Activated CD8-positive, alpha-beta memory T cell treated with anti-CD3 and anti-CD28 coated beads, Interleukin-2, amount 50 U/mL, for 4 hours (primary cell): ENCODE measurements around the gene ATIC.

Experiments
- DNase-seq: peaks from one replicate; pipeline ENCODE4 v3.0.0-alpha.2; 2020

The ATIC gene

GRCh38 chr2:215361876-215362561 is 50.2 kb downstream of the ATIC start:
- DNase-seq, result no peak

DNA sequence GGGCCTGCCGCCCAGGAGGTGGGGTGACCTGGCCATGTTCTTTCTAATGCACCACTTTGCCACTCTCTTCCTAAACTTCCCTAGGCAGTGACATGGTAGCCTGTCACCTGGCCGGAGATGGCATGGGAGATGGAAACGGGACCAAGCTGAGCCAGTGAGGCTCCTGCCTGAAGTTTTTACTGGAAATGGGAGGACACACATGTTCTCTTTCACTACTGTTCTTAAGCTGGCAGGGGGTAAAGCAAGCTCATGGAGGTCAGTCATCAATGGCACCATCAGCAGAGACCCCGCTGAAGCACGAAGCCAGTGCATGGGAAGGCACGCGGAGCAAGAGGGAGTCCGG is 50.7 kb downstream of the ATIC start:
- DNase-seq, result no peak

GRCh38 chr2:215363039-215363438 is 51.2 kb downstream of the ATIC start:
- no peak for DNase-seq

- DNase-seq, result no peak
Observed at GRCh38 chr2:215363461-215364156, 51.8 kb downstream of the ATIC start.

GRCh38 chr2:215364157-215365155 is 52.6 kb downstream of the ATIC start:
- no peak for DNase-seq

GRCh38 chr2:215365184-215365658 is 53.4 kb downstream of the ATIC start:
- no peak for DNase-seq

DNA sequence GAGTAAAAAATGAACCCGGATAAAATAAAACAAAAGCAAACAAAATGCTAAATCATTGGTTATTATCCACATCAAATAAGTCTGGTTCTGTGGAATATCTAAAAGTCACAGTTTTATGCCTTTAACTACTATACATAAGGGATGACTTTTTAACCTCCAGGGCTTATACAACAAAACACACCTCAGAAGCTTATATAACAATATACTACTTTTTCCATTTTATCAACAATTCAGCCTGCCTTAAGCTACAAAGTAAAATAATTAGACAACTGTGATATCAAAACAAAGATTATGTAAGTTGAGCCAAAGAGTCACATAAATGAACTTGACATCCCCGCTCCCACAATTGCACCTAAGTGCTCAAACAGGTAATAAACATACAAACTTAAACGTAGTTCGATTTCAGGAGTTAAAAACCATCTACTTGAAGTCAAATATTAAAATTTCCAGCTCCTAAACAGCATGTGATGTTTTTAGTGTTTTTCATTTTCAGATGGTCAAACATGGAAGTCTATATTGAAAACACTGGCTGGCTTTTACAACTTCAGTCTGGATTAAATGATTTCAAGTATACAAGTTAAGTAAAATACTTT is 54.7 kb downstream of the ATIC start:
- no peak for DNase-seq

DNA sequence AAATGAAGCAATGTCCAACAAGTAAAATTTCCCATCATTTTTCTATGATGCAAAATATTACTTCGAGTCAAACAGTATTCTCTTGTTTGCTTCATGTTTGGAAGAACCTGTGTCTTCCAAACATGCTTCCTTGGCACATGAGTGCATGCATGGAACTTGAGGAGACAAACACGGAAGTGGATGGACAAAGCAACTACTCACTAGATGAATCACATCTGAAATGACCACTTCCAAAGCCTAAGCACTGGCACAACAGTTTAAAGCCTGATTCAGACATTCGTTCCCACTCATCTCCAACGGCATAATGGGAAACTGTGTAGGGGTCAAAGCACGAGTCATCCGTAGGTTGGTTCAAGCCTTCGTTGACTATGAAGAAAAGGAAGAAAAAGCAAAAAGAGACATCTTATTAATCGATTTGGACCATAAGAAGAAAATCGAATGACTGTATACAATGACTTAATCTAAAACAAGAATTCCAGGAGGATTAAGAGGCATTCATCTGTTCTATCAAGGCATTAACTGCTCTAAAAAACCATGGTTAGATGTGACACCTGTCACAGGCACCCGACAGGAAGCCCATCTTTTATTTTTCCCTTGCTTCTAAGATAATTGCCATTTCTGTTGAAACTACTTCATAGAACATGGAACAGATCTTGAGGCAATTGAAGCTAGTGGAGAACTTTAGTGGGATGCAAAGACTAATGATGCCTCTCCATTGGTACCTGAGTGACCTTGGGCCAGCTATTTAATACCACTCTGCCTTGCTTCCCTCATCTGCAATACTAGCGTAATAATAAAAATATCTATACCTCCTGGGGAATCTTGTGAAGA is 56.0 kb downstream of the ATIC start:
- no peak for DNase-seq

DNA sequence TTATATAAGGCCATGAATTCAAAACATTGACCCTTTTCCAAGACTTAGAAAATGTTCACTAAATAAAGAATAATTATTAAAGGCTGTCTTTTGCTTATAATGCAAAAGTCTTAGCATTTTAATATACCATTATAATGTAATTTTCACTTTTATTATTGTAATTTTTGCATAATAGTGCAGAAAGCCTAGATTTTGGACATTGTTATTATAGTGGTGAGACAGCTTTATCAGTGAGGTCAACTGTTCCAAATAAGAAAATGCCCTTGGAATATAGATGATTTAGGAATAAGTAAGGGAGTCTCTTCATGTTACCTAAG is 56.6 kb downstream of the ATIC start:
- DNase-seq, result no peak

- no peak for DNase-seq
Observed at GRCh38 chr2:215369181-215369760, 57.4 kb downstream of the ATIC start.

DNA sequence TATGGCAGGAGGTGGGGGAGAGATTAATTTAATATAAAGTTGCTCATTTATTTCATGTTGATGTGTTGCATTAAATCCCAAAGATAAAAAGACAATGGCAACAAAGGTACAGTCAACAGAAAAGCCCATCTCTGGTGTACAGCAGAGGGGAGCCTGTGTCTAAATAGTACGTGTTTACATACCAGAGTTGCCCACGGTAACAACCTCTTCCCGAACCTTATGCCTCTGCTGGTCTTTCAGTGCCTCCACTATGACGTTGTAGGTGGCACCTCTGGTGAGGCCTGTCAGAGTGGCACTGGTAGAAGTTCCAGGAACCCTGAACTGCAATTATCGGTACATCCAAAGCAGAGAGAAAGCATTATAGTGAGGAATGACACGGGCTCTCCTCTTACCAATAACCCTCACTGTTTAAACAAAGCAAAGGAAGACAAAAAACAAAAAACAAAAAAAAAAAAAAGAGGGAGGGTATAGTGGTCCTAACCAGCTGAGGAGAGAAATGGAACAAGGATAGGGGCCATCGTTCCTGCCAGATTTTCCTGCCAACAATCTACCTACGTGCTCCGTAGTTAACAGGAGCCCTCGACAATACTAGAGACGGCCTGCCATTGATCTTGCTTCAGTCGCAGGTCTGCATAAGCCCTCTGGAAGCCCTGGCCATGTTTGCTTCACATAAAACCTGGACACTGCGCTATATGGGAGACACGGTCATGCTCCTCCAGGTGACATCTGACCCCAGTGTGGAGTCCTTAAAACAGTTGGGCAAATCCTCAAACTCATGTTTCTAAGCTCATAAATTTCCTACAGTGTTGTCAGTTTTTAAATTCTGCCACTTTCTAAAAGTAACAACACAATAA is 58.5 kb downstream of the ATIC start:
- no peak for DNase-seq

DNA sequence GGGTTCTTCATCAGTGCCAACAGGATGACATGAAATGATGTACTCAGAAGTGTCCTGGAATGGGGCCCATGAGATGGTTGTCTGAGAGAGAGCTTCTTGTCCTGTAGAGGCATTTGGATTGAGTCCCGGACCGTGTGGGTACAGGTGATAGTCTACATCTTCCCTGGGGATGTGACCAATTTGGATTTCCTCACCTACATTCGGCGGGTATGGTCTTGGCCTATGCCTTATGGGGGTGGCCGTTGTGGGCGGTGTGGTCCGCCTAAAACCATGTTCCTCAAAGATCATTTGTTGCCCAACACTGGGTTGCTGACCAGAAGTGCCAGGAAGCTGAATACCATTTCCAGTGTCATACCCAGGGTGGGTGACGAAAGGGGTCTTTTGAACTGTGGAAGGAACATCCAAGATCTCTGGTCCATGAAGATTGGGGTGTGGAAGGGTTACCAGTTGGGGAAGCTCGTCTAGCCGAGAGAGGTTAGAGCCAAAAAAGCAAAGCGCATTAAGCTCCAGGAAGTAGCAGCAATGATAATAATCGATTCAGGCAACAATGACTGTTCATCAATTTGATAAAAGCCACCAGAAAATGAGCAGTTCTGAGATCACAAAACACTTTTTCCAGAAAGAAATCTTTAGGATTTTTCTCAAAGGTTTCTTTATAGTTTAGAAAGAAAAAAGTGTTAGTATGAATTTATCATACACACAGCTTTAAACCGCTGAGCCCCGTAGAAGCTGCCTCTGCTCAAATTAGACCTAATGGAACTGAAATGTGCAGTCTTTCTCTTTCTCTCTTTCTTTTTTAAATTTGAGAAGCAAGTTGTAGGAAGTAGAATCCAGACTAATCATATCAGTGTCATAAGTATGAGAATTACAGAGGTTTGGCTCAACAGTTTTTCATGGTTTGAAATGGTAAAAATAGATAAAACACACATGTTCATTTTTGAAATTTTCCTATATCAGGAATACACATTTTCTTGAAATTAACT is 60.3 kb downstream of the ATIC start:
- no peak for DNase-seq

DNA sequence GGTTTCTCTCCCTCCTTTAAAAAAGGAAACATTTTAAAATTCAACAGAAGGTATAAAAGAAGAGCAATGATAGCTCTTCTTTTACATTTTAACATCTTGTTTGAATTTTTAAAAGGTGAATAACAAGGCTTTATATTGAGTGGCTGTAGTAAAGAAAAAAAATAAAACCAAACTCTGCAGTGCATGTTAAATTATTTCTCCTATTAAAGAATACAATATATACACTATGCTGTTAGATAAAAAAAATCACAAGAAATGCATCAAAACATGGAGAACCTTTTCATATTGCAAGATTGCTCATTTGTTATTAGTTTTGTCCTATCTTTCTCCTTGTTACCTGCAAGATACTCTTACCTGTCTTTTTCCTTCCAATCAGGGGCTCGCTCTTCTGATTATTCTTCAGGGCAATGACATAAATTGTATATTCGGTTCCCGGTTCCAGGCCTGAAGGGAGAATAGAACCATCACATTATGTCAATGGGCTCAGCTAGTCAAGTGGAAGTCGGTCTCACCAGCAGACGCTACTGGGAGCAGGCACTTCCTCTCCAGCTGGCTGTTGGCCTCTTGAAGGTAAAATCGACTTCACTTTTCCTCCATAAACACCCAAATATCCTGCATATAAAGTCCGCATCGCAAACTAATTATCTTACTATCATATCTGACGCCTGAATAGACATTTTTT is 61.2 kb downstream of the ATIC start:
- no peak for DNase-seq

GRCh38 chr2:215374002-215374401 is 62.1 kb downstream of the ATIC start:
- no peak for DNase-seq

DNA sequence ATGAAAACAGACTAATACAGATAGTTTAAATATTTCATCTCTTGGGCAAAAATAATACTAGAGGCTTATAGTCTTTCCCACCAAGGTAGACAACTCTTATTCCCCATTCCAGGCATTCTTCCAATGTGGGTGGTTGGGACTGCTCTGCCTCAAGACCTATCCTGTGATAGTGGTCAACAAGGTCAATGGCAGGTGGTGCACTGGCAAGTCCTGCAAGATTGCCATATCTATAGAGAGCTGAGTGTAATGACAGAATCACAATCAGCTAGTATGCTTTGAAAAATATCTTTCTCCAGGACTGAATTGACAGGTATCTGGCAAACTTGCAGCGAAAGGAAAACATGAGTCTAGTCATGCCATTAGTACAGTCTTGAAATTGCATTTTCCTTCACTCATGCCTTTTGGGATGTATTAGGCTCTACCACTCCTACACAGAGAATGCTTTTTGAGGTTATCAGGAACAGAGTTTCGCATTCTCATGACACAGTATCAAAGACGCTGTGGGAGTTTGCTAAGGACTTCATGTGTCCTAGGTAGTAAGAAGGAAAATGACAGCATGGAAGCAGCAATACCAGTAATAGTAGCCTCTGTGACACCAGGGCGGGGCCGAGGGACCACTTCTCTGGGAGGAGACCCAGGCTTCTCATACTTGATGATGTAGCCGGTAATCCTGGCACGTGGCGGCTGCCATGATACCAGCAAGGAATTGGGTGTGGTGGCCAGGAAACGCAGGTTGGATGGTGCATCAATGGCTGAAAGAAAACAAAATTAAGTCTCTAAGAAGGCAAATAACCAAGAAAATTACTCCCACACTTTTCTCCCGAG is 63.0 kb downstream of the ATIC start:
- DNase-seq, result no peak

- DNase-seq, result no peak
Observed at GRCh38 chr2:215375467-215375830, 63.6 kb downstream of the ATIC start.

DNA sequence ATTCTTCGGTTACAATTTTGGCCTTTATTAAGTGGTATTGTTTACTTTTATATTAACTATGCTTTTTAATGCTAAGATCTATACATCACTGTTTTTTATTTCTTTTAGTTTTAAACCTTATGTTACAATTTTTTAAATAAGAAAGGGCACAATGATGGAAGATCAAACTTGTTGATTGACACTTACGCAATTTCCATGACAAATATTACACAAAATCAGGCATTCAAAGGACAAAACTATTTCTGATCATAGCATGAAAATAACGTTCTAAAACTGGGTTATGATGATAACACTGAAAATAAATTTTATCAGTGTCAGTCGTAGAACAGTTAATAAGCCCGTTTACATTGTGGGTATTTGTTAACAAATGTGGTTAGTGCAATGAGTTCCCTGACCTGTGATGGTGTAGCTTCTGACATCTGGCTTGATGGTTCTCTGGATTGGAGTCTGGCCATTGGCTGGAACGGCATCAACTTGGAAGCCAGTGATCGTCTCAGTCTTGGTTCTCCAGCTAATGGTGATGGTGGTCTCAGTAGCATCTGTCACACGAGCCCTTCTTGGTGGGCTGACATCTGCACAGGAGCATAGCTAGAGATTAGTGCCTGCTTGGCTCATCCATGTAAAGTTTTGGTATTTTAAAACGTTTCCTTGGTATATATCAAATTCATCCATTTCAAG is 64.4 kb downstream of the ATIC start:
- no peak for DNase-seq

- no peak for DNase-seq
Observed at GRCh38 chr2:215377283-215377682, 65.4 kb downstream of the ATIC start.
